Tibial nerve (tissue), 4 donors: ENCODE data around the gene NTNG2. TPM values are rescaled to one million over a fixed set of nuclear protein-coding genes. Genes with fewer than 3 reads are reported as not detected.
"Not testable (repeated sequence)": the region's sequence is repeated elsewhere in the genome, so short reads cannot be mapped to it uniquely, and the experiment has no call there.

Experiments used
- DNase-seq, 2 donors: peaks; one replicate each; pipeline ENCODE4 v3.0.0-alpha.2; 2019; ENCODE audit warnings: low spot score in 2 of 2
- H3K27ac ChIP-seq, 4 donors: fragments of 200-600 bp; sonication (generic) in 3 of 4; one replicate each; pipeline ENCODE4 v1.5.1; 2017 to 2019; ENCODE audit warnings: mild to moderate bottlenecking in 1 of 4
- H3K27me3 ChIP-seq, 2 donors: fragments of 200-600 bp; sonication (generic) in 1 of 2; one replicate each; pipeline versions ENCODE4 v1.5.1 to v1.6.0; 2017 to 2019
- H3K36me3 ChIP-seq, 3 donors: fragments of 200-600 bp; sonication (generic); one replicate each; pipeline ENCODE4 v1.5.1; 2018 to 2019
- H3K4me1 ChIP-seq, 4 donors: fragments of 200-600 bp; sonication (generic) in 3 of 4; one replicate each; pipeline ENCODE4 v1.5.1; 2017 to 2019
- H3K4me3 ChIP-seq, 4 donors: fragments of 200-600 bp; sonication (generic) in 3 of 4; one replicate each; pipeline ENCODE4 v1.5.1; 2017 to 2019; ENCODE audit warnings: mild to moderate bottlenecking in 1 of 4, moderate library complexity in 1 of 4
- H3K9me3 ChIP-seq, 4 donors: fragments of 200-600 bp; sonication (generic) in 3 of 4; one replicate each; pipeline ENCODE4 v1.5.1; 2017 to 2019
- CTCF ChIP-seq, 5 experiments: fragments of 200-600 bp in 3 of 5; fragments of 450-650 bp in 2 of 5; sonication (generic) in 3 of 5; IDR thresholded peaks; one replicate each; pipeline ENCODE4 v1.5.1; 2016 to 2019; ENCODE audit warnings: antibody characterized with exemption in 5 of 5, mild to moderate bottlenecking in 3 of 5, moderate library complexity in 2 of 5
- EP300 ChIP-seq, 2 donors: sonication (generic); formaldehyde crosslinking; IDR thresholded peaks; one replicate each; pipeline ENCODE4 v1.6.1; 2017; ENCODE audit warnings: antibody characterized with exemption in 2 of 2, mild to moderate bottlenecking in 1 of 2
- POLR2A ChIP-seq, 2 donors: fragments of 450-650 bp; IDR thresholded peaks; one replicate each; pipeline ENCODE4 v1.6.1; 2017; ENCODE audit warnings: antibody characterized with exemption in 2 of 2, mild to moderate bottlenecking in 2 of 2, moderate library complexity in 2 of 2
- WGBS, 2 donors: methylation state at CpG; one replicate each; pipeline ENCODE4 v1.1.5; 2018; 5-methylcytosine and 5-hydroxymethylcytosine counted together
- total RNA-seq, 4 donors: library from RNA; depleted of rRNA; stranded (reverse); fragments of >200 nt; gene quantifications; one replicate each; pipeline ENCODE4 v1.1.0, GENCODE V29; 2016

The NTNG2 gene
- total RNA-seq, 4 donors from 2014 or later = 0.63 to 21.4 (median 1.0) TPM

GRCh38 chr9:132127888-132128534, 33.8 kb upstream of the NTNG2 start:
- 59 to 60% methylated on average over 14 to 15 of the region's 15 CpGs for WGBS, 2 donors
- no peak overlapping the region for H3K4me3 ChIP-seq
- no peak overlapping the region for H3K27ac ChIP-seq
- H3K9me3 ChIP-seq = no peaks in the 10 kb centered on the region
- TF ChIP-seq EP300 (IDR thresholded peaks at IDR 0.05) (no peak), CTCF (IDR thresholded peaks at IDR 0.05) (no peak), POLR2A (IDR thresholded peaks at IDR 0.05) (no peak)
- DNase-seq = no peak
- H3K36me3 ChIP-seq = no peaks in the 10 kb centered on the region
- peaks cover 0 to 7% (median 0%) of the 10 kb centered on the region in 4 donors for H3K4me1 ChIP-seq
- peaks cover 0 to 76% of the 10 kb centered on the region in 2 donors for H3K27me3 ChIP-seq

GRCh38 chr9:132129535-132129934, 32.3 kb upstream of the NTNG2 start:
- WGBS, 2 donors = 89 to 93% methylated on average over 12 of the region's 12 CpGs
- H3K27me3 ChIP-seq = peaks cover 0 to 67% of the 10 kb centered on the region in 2 donors
- no peak overlapping the region for H3K4me3 ChIP-seq
- no peaks in the 10 kb centered on the region for H3K36me3 ChIP-seq
- no peak overlapping the region for H3K27ac ChIP-seq
- no peak for DNase-seq
- H3K4me1 ChIP-seq = peaks cover 0 to 7% (median 0%) of the 10 kb centered on the region in 4 donors
- H3K9me3 ChIP-seq = no peaks in the 10 kb centered on the region
- no peak for TF ChIP-seq EP300 (IDR thresholded peaks at IDR 0.05)
- TF ChIP-seq POLR2A (IDR thresholded peaks at IDR 0.05) = no peak
- TF ChIP-seq CTCF (IDR thresholded peaks at IDR 0.05) = no peak

GRCh38 chr9:132134085-132134484, 27.8 kb upstream of the NTNG2 start:
- not testable (repeated sequence) for H3K36me3 ChIP-seq, DNase-seq, H3K4me1 ChIP-seq, H3K4me3 ChIP-seq, H3K27ac ChIP-seq, H3K9me3 ChIP-seq
- H3K27me3 ChIP-seq = peaks cover 0 to 57% of the 10 kb centered on the region in 2 donors
- 60 to 86% methylated on average over 5 of the region's 5 CpGs for WGBS, 2 donors

- 57 to 64% methylated on average over 5 of the region's 5 CpGs for WGBS, 2 donors
Measured at GRCh38 chr9:132135456-132135855, 26.4 kb upstream of the NTNG2 start.

GRCh38 chr9:132136151-132136780, 25.6 kb upstream of the NTNG2 start:
- Histone ChIP-seq H3K27me3 (peaks cover 0 to 60% of the 10 kb centered on the region in 2 donors), H3K4me1 (peaks cover 0 to 3% (median under 1%) of the 10 kb centered on the region in 4 donors), H3K36me3 (no peaks in the 10 kb centered on the region), H3K27ac (no peak overlapping the region), H3K4me3 (no peak overlapping the region), H3K9me3 (no peaks in the 10 kb centered on the region)
- 49 to 77% methylated on average over 10 to 13 of the region's 16 CpGs for WGBS, 2 donors
- no peak for DNase-seq
- TF ChIP-seq CTCF (IDR thresholded peaks at IDR 0.05) (no peak), EP300 (IDR thresholded peaks at IDR 0.05) (no peak), POLR2A (IDR thresholded peaks at IDR 0.05) (no peak)

More at GRCh38 chr9:132135456-132135855, 26.4 kb upstream of the NTNG2 start:
- Histone ChIP-seq H3K27me3 (peaks cover 0 to 60% of the 10 kb centered on the region in 2 donors), H3K4me1 (no peaks in the 10 kb centered on the region), H3K9me3 (no peaks in the 10 kb centered on the region), H3K27ac (no peak overlapping the region), H3K4me3 (no peak overlapping the region), H3K36me3 (no peaks in the 10 kb centered on the region)
- DNase-seq = no peak
- TF ChIP-seq CTCF (IDR thresholded peaks at IDR 0.05) (no peak), POLR2A (IDR thresholded peaks at IDR 0.05) (no peak), EP300 (IDR thresholded peaks at IDR 0.05) (no peak)
